CD14-positive monocyte (primary cell): Measurements from ENCODE around the gene SGCG. TPM values are rescaled to one million over a fixed set of nuclear protein-coding genes. Genes with fewer than 3 reads are reported as not detected.

ENCODE experiments used
- DNase-seq, 3 donors: peaks; one replicate each; pipeline ENCODE4 v3.0.0-alpha.2; 2011 to 2022
- H2AFZ ChIP-seq: 2 replicates; pipeline ENCODE4 v1.6.0; 2012; ENCODE audit warnings: mild to moderate bottlenecking, low read depth, low read length, inconsistent platforms; ENCODE audit not compliant: insufficient read depth, poor library complexity, severe bottlenecking
- H3K27ac ChIP-seq, 2 donors: 1 replicate in 1 of 2; 2 replicates in 1 of 2; pipeline ENCODE4 v1.5.1; 2012 to 2013; ENCODE audit warnings: low read length in 2 of 2, control low read depth in 1 of 2, inconsistent platforms in 1 of 2, low read depth in 1 of 2, mild to moderate bottlenecking in 1 of 2
- H3K27me3 ChIP-seq, 2 donors: one replicate each; pipeline versions ENCODE4 v1.6.0 to v1.6.1; 2011 to 2013; ENCODE audit warnings: low read length in 2 of 2; ENCODE audit not compliant: control insufficient read depth in 2 of 2, insufficient read depth in 2 of 2
- H3K36me3 ChIP-seq, 2 donors: replicated peaks in 1 of 2; 1 replicate in 1 of 2; 2 replicates in 1 of 2; pipeline versions ENCODE4 v1.5.1 to v1.6.1; 2012 to 2013; ENCODE audit warnings: low read length in 2 of 2, control low read depth in 1 of 2, inconsistent platforms in 1 of 2, mild to moderate bottlenecking in 1 of 2; ENCODE audit not compliant: insufficient read depth in 2 of 2, control insufficient read depth in 1 of 2
- H3K4me1 ChIP-seq, 2 donors: 1 replicate in 1 of 2; 2 replicates in 1 of 2; pipeline versions ENCODE4 v1.5.1 to v1.6.1; 2012 to 2013; ENCODE audit warnings: low read length in 2 of 2, control low read depth in 1 of 2, inconsistent platforms in 1 of 2, mild to moderate bottlenecking in 1 of 2, moderate library complexity in 1 of 2; ENCODE audit not compliant: insufficient read depth in 2 of 2, control insufficient read depth in 1 of 2
- H3K4me2 ChIP-seq: replicated peaks from 2 replicates; pipeline ENCODE3; 2012; ENCODE audit warnings: low read length, moderate library complexity, mild to moderate bottlenecking; ENCODE audit not compliant: poor library complexity, severe bottlenecking; ENCODE audit errors: extremely low read depth
- H3K4me3 ChIP-seq, 3 experiments: fragments of 200-600 bp in 1 of 3; sonication (generic) in 1 of 3; replicated peaks in 1 of 3; 1 replicate in 2 of 3; 2 replicates in 1 of 3; pipeline ENCODE4 v1.5.1; 2011 to 2013; ENCODE audit warnings: low read length in 3 of 3, mild to moderate bottlenecking in 3 of 3, control low read depth in 2 of 3, low read depth in 2 of 3, inconsistent platforms in 1 of 3, moderate library complexity in 1 of 3
- H3K79me2 ChIP-seq: 2 replicates; pipeline ENCODE4 v1.6.0; 2012; ENCODE audit warnings: mild to moderate bottlenecking, control low read depth, inconsistent platforms, low read length, moderate library complexity; ENCODE audit not compliant: insufficient read depth
- H3K9ac ChIP-seq: 2 replicates; pipeline ENCODE4 v1.6.0; 2017; ENCODE audit warnings: low read length, mild to moderate bottlenecking; ENCODE audit not compliant: insufficient read depth, poor library complexity, severe bottlenecking
- H3K9me3 ChIP-seq, 2 donors: replicated peaks in 1 of 2; 1 replicate in 1 of 2; 2 replicates in 1 of 2; pipeline versions ENCODE4 v1.5.1 to v1.6.1; 2012 to 2013; ENCODE audit warnings: low read length in 2 of 2, control low read depth in 1 of 2; ENCODE audit not compliant: control insufficient read depth in 1 of 2, insufficient read depth in 1 of 2
- H4K20me1 ChIP-seq: 2 replicates; pipeline ENCODE4 v1.6.0; 2012; ENCODE audit warnings: mild to moderate bottlenecking, low read length, control low read depth, moderate library complexity; ENCODE audit not compliant: insufficient read depth
- H3K27ac Mint-ChIP-seq, 7 donors: one replicate each; pipeline ENCODE4 v1.8.0; 2020; ENCODE audit warnings: mild to moderate bottlenecking in 7 of 7, mixed read lengths in 7 of 7, moderate library complexity in 6 of 7, inconsistent platforms in 2 of 7
- H3K27me3 Mint-ChIP-seq, 3 donors: one replicate each; pipeline ENCODE4 v1.8.0; 2021 to 2022; ENCODE audit warnings: low read depth in 3 of 3, mild to moderate bottlenecking in 3 of 3, mixed read lengths in 3 of 3, moderate library complexity in 3 of 3, inconsistent platforms in 1 of 3
- H3K36me3 Mint-ChIP-seq, 2 donors: one replicate each; pipeline ENCODE4 v1.8.0; 2020; ENCODE audit warnings: mixed read lengths in 2 of 2, inconsistent platforms in 1 of 2, mild to moderate bottlenecking in 1 of 2
- H3K4me1 Mint-ChIP-seq: one replicate; pipeline ENCODE4 v1.8.0; 2020; ENCODE audit warnings: mild to moderate bottlenecking, mixed read lengths
- H3K4me3 Mint-ChIP-seq, 2 donors: one replicate each; pipeline ENCODE4 v1.8.0; 2020; ENCODE audit warnings: mild to moderate bottlenecking in 2 of 2, mixed read lengths in 2 of 2, moderate library complexity in 1 of 2
- H3K9me3 Mint-ChIP-seq, 7 donors: one replicate each; pipeline ENCODE4 v1.8.0; 2020 to 2022; ENCODE audit warnings: mixed read lengths in 7 of 7, mild to moderate bottlenecking in 6 of 7, moderate library complexity in 6 of 7, inconsistent platforms in 2 of 7
- CTCF ChIP-seq: fragments of 200-600 bp; IDR thresholded peaks from one replicate; pipeline ENCODE4 v1.8.0; 2022; ENCODE audit warnings: antibody characterized with exemption, mild to moderate bottlenecking
- WGBS: methylation state at CpG from one replicate; pipeline ENCODE4 v1.1.5; 2013; ENCODE audit warnings: missing lambda C conversion rate; ENCODE audit not compliant: insufficient coverage; 5-methylcytosine and 5-hydroxymethylcytosine counted together
- intact Hi-C, 2 donors: fragments of 100-400 bp; cut with micrococcal nuclease; formaldehyde crosslinking; loops; one replicate each; pipeline versions ENCODE4 v1.15.0 to v1.15.1; 2023
- polyA plus RNA-seq, 3 donors: library from polyadenylated mRNA; depleted of rRNA in 1 of 3; unstranded in 2 of 3; stranded (reverse) in 1 of 3; fragments of 300-500 nt in 2 of 3; fragments of >200 nt in 1 of 3; fragmentation: Illumina TruSeq in 2 of 3; gene quantifications; 1 replicate in 2 of 3; 2 replicates in 1 of 3; pipeline ENCODE4 v1.2.3, GENCODE V29; 2012 to 2021

SGCG gene
- polyA plus RNA-seq, 3 donors, result not detected

- DNase-seq, result no peak
- no peak overlapping the region for H3K4me3 Mint-ChIP-seq
- peaks cover 2 to 19% (median 9%) of the 10 kb centered on the region in 7 donors for H3K9me3 Mint-ChIP-seq
These were observed 149.6 kb downstream of the SGCG start for GRCh38 chr13:23330356-23330755.

GRCh38 chr13:23339225-23339624 is 158.4 kb downstream of the SGCG start:
- Mint-ChIP-seq H3K27me3 (no peaks in the 10 kb centered on the region), H3K27ac (no peak overlapping the region), H3K4me3 (no peak overlapping the region), H3K9me3 (peaks cover 11 to 45% (median 32%) of the 10 kb centered on the region in 7 donors), H3K4me1 (no peaks in the 10 kb centered on the region), H3K36me3 (peaks cover 28 to 32% of the 10 kb centered on the region in 2 donors)
- no peaks in the 10 kb centered on the region for H3K79me2 ChIP-seq
- H2AFZ ChIP-seq, result no peak overlapping the region
- TF ChIP-seq CTCF, result no peak
- no peak for DNase-seq
- no peaks in the 10 kb centered on the region for H4K20me1 ChIP-seq
- no peak overlapping the region for H3K27ac ChIP-seq
- H3K4me1 ChIP-seq, result no peaks in the 10 kb centered on the region
- peaks cover 12 to 43% of the 10 kb centered on the region in 2 donors for H3K36me3 ChIP-seq
- WGBS, result no CpG with 5 or more reads among the region's 1 CpG
- no peak overlapping the region for H3K4me2 ChIP-seq
- no peak overlapping the region for H3K4me3 ChIP-seq
- intact Hi-C loops, result no loop called here
- peaks cover 19 to 64% of the 10 kb centered on the region in 2 donors for H3K9me3 ChIP-seq
- H3K27me3 ChIP-seq, result no peaks in the 10 kb centered on the region
- H3K9ac ChIP-seq, result no peak overlapping the region

More at GRCh38 chr13:23330356-23330755, 149.6 kb downstream of the SGCG start:
- TF ChIP-seq CTCF, result no peak
- Mint-ChIP-seq H3K36me3 (peaks cover 1 to 5% of the 10 kb centered on the region in 2 donors), H3K27ac (no peak overlapping the region), H3K4me1 (no peaks in the 10 kb centered on the region), H3K27me3 (no peaks in the 10 kb centered on the region)
- intact Hi-C loops, result no loop called here
- no peaks in the 10 kb centered on the region for H3K27me3 ChIP-seq
- WGBS, result 100% methylated on average over 3 of the region's 6 CpGs
- H3K79me2 ChIP-seq, result no peaks in the 10 kb centered on the region
- peaks cover 2 to 18% of the 10 kb centered on the region in 2 donors for H3K9me3 ChIP-seq
- H3K4me2 ChIP-seq, result no peak overlapping the region
- no peak overlapping the region for H3K9ac ChIP-seq
- H4K20me1 ChIP-seq, result no peaks in the 10 kb centered on the region
- no peak overlapping the region for H2AFZ ChIP-seq
- no peak overlapping the region for H3K4me3 ChIP-seq
- H3K4me1 ChIP-seq, result no peaks in the 10 kb centered on the region
- no peak overlapping the region for H3K27ac ChIP-seq
- H3K36me3 ChIP-seq, result no peaks in the 10 kb centered on the region
